HepG2 (cell line): Measurements from ENCODE around the gene CNTROB. TPM values are rescaled to one million over a fixed set of nuclear protein-coding genes. Genes with fewer than 3 reads are reported as not detected.

Experiments
- AHR ChIP-seq: IDR thresholded peaks from 2 replicates; pipeline ENCODE4 v1.6.1; 2018; ENCODE audit warnings: missing genetic modification reagents, missing compliant biosample characterization
- BCL6 ChIP-seq: IDR thresholded peaks from 2 replicates; pipeline ENCODE4 v1.6.1; 2016; ENCODE audit warnings: missing genetic modification reagents, missing compliant biosample characterization
- CAMTA2 ChIP-seq: sonication (generic); formaldehyde crosslinking; IDR thresholded peaks from 2 replicates; pipeline ENCODE4 v1.4.0; 2020; ENCODE audit warnings: mild to moderate bottlenecking, missing genetic modification reagents, borderline replicate concordance
- EED ChIP-seq: sonication (generic); formaldehyde crosslinking; IDR thresholded peaks from 2 replicates; pipeline ENCODE4 v1.5.0; 2020; ENCODE audit warnings: mild to moderate bottlenecking, missing genetic modification reagents
- KAT2B ChIP-seq: fragments of 150-350 bp; IDR thresholded peaks from 2 replicates; pipeline ENCODE4 v1.6.1; 2014; ENCODE audit warnings: low read depth, low read length, borderline replicate concordance
- KAT7 ChIP-seq: IDR thresholded peaks from 2 replicates; pipeline ENCODE4 v1.6.1; 2018; ENCODE audit warnings: borderline replicate concordance, missing compliant biosample characterization
- KDM5A ChIP-seq: fragments of 200-600 bp; sonication (generic); IDR thresholded peaks from 2 replicates; pipeline ENCODE4 v1.7.0; 2018; ENCODE audit warnings: antibody characterized with exemption, mild to moderate bottlenecking, low read length, borderline replicate concordance
- KMT2A ChIP-seq: sonication (generic); formaldehyde crosslinking; IDR thresholded peaks from 2 replicates; pipeline ENCODE4 v1.4.0; 2020; ENCODE audit warnings: missing genetic modification reagents
- MED1 ChIP-seq: sonication (generic); formaldehyde crosslinking; IDR thresholded peaks from 2 replicates; pipeline ENCODE4 v1.4.0; 2020; ENCODE audit warnings: missing genetic modification reagents
- PCBP1 ChIP-seq: fragments of 200-400 bp; formaldehyde crosslinking; IDR thresholded peaks from 2 replicates; pipeline ENCODE4 v1.6.1; 2017; ENCODE audit warnings: mild to moderate bottlenecking, low read depth, low read length, borderline replicate concordance
- REST ChIP-seq, 2 experiments: IDR thresholded peaks; 2 replicates each; pipeline ENCODE4 v1.6.1; 2011 to 2012; ENCODE audit warnings: low read length in 2 of 2, borderline replicate concordance in 1 of 2, low read depth in 1 of 2, mild to moderate bottlenecking in 1 of 2, moderate library complexity in 1 of 2
- SMYD3 ChIP-seq: sonication (generic); formaldehyde crosslinking; IDR thresholded peaks from 2 replicates; pipeline ENCODE4 v1.8.1; 2023; ENCODE audit warnings: mild to moderate bottlenecking, missing genetic modification reagents
- SP2 ChIP-seq: sonication (generic); formaldehyde crosslinking; IDR thresholded peaks from 2 replicates; pipeline ENCODE4 v1.5.1; 2020; ENCODE audit warnings: mild to moderate bottlenecking, missing genetic modification reagents
- STAG1 ChIP-seq: sonication (generic); formaldehyde crosslinking; IDR thresholded peaks from 2 replicates; pipeline ENCODE4 v1.4.0; 2020; ENCODE audit warnings: missing genetic modification reagents
- TMF1 ChIP-seq: sonication (generic); formaldehyde crosslinking; IDR thresholded peaks from 2 replicates; pipeline ENCODE4 v1.8.1; 2022; ENCODE audit warnings: low read depth, missing genetic modification reagents
- ZBTB43 ChIP-seq: sonication (generic); formaldehyde crosslinking; conservative IDR thresholded peaks from 2 replicates; pipeline ENCODE4 v1.4.0; 2020; ENCODE audit warnings: missing genetic modification reagents
- ZNF234 ChIP-seq: sonication (generic); formaldehyde crosslinking; conservative IDR thresholded peaks from 2 replicates; pipeline ENCODE4 v1.5.1; 2020; ENCODE audit warnings: mild to moderate bottlenecking, missing genetic modification reagents
- ZNF276 ChIP-seq: sonication (generic); formaldehyde crosslinking; IDR thresholded peaks from 2 replicates; pipeline ENCODE4 v1.4.0; 2020; ENCODE audit warnings: mild to moderate bottlenecking, low read depth, missing genetic modification reagents
- polyA plus RNA-seq, 8 experiments: library from polyadenylated mRNA; depleted of rRNA in 3 of 8; stranded (reverse) in 7 of 8; unstranded in 1 of 8; fragments of >200 nt; fragmentation: Illumina TruSeq in 4 of 8; extraction: Trizol in 4 of 8; gene quantifications; 2 replicates each; pipeline versions ENCODE4 v1.2.1 to v1.2.3, GENCODE V29; 2011 to 2016; ENCODE audit warnings: low read depth in 4 of 8, missing spikeins in 1 of 8, mixed read lengths in 1 of 8; ENCODE audit not compliant: insufficient read depth in 1 of 8
- total RNA-seq, 5 experiments: library from RNA; depleted of rRNA; stranded (reverse); fragments of >200 nt; fragmentation: Illumina TruSeq; extraction: Trizol; gene quantifications; 2 replicates each; pipeline ENCODE4 v1.2.3, GENCODE V29; 2016; ENCODE audit warnings: low read depth in 1 of 5
- TF ChIP-seq, protein P1 (sequence below): IDR thresholded peaks from 2 replicates; pipeline ENCODE4 v1.6.1; 2016; ENCODE audit warnings: low read depth, control low read depth
- TF ChIP-seq, protein P2 (sequence below): sonication (generic); formaldehyde crosslinking; IDR thresholded peaks from 2 replicates; pipeline ENCODE4 v1.8.0; 2022; ENCODE audit warnings: mild to moderate bottlenecking, missing genetic modification reagents, moderate library complexity

CNTROB gene
- total and polyA plus RNA-seq, 2 of the 13 experiments (the other 11 are each of a cell fraction or from before 2014, with no cell fraction given) = 21.2 to 24.1 TPM

GRCh38 chr17:7931709-7932482 lies at the start of gene CNTROB, which contains the start of gene TRAPPC1 (continued):
- TF ChIP-seq ZBTB43 (CRISPR knock-in tag) = 0 out of 2 replicates have a peak, but pooled peaks have one; percentile 14
- peak; percentile 5; the same call in 1 of the 2 replicates for TF ChIP-seq BCL6 (CRISPR knock-in tag)
- TF ChIP-seq KAT2B = no peak
- peak; percentile 78; the same call in 1 of the 2 replicates for TF ChIP-seq KDM5A
- TF ChIP-seq ZNF276 (CRISPR knock-in tag) = peak; percentile 74; the same call in 1 of the 2 replicates
- TF ChIP-seq CAMTA2 = no peak
- TF ChIP-seq STAG1 (CRISPR knock-in tag) = no peak
- TF ChIP-seq EED (CRISPR knock-in tag) = no peak
- no peak; the same call in 1 of the 2 replicates for TF ChIP-seq TMF1 (CRISPR knock-in tag)
- TF ChIP-seq KAT7 = peak; percentile 11; the same call in 1 of the 2 replicates
- no peak for TF ChIP-seq KMT2A (CRISPR knock-in tag)
- TF ChIP-seq REST (IDR thresholded peaks at IDR 0.05; ENCODE audit: borderline replicate concordance in 1 of 2, low read depth in 1 of 2, low read length in 2 of 2) = no peak
- 0 out of 2 replicates have a peak, but pooled peaks have one; percentile 43 for TF ChIP-seq SMYD3 (CRISPR knock-in tag)
- no peak for TF ChIP-seq ZNF234 (CRISPR knock-in tag)
- TF ChIP-seq MED1 (CRISPR knock-in tag) = peak; percentile 61; the same call in 1 of the 2 replicates
- TF ChIP-seq, protein P1, sequence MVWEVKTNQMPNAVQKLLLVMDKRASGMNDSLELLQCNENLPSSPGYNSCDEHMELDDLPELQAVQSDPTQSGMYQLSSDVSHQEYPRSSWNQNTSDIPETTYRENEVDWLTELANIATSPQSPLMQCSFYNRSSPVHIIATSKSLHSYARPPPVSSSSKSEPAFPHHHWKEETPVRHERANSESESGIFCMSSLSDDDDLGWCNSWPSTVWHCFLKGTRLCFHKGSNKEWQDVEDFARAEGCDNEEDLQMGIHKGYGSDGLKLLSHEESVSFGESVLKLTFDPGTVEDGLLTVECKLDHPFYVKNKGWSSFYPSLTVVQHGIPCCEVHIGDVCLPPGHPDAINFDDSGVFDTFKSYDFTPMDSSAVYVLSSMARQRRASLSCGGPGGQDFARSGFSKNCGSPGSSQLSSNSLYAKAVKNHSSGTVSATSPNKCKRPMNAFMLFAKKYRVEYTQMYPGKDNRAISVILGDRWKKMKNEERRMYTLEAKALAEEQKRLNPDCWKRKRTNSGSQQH = no peak
- TF ChIP-seq AHR (CRISPR knock-in tag) = no peak
- TF ChIP-seq, protein P2, sequence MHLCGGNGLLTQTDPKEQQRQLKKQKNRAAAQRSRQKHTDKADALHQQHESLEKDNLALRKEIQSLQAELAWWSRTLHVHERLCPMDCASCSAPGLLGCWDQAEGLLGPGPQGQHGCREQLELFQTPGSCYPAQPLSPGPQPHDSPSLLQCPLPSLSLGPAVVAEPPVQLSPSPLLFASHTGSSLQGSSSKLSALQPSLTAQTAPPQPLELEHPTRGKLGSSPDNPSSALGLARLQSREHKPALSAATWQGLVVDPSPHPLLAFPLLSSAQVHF = no peak
- TF ChIP-seq SP2 (CRISPR knock-in tag) = no peak
- TF ChIP-seq PCBP1 = 0 out of 2 replicates have a peak, but pooled peaks have one; percentile 74
